Measurements from ENCODE around the gene WDFY2.
A peak's percentile ranks its signal among the peaks of the same experiment; 100 is the strongest.

Gene WDFY2

DNA sequence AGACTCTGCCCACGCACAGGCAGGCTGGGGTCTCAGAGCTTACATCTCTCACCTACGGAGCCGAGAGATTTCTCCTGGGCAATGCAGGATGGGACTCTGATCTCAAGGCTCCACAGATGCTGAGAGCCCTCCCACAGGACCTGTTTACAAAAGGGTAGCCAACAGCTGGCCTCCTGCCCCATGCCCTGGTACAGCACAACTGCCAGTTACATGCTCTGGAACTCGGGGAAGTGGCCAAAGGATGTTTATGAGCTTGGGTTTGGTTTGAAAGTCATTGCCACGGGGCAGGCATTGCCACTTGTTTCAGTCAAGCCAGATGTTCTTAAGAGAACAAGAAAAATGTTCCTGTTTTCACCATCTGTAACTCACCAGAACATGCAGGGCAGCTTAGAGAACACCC lies 216.2 kb downstream of the WDFY2 start:
- DNase-seq (ENCODE audit: low spot score) = no peak

DNA sequence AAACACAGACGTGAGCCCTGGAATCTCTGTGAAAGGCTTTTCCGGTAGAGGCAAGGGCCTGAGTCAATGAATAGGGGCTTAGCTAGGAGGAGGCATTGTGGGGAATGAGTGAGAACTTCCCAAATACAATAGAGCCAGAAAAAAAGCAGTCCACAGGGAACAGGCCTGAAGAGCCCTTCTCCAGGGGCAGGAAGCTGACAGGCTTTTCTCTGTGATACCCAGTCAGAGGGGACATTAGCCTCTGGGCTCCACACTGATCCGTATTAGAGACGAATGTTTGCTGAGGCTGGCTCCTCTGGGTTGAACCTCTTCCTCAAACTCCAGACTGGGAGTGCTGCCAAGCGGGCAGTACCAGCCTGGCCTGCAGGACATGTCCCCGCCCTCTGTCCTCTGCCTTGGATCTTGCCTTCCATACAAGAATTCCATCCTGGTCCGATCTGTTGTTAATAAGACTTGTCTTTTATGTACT lies 217.4 kb downstream of the WDFY2 start:
- DNase-seq (ENCODE audit: low spot score) = peak; percentile 57

DNA sequence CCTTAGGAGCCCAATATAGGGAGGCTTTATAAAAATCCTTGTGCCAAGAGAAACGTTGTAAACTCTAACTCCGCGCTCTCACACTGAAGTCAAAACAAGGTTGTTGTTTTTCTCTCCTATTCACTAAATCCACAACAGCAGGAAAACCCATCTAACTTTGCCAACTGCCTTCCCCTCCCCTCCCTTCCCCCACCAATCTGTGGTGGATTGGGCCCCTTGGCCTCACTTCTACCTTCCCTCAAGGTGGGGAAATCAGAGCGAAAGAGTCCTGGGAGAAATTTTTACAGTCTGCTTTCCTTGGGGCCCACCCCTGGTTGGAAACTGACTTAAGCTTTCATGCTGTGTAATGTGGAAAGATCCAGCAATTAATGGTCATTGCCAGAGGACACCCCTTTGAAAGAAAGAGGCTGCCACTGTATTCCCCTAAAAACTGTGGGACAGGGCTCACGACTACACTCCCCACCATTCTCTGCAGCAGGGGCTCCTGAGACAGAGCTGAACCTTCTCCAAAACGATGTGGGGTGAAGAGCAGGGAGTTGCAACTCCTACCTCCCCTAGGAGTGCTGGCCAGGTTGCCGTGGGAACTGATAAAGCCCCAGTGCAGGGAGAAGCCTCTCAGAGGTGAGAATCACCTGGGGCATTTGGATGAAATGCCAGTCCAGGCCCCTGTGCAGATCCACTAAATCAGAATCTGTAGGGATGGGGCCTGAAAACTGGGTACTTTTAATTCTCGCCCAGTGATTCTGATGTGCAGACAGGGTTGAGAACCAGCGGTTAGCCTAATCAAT lies 218.6 kb downstream of the WDFY2 start:
- no peak for DNase-seq (ENCODE audit: low spot score)

DNA sequence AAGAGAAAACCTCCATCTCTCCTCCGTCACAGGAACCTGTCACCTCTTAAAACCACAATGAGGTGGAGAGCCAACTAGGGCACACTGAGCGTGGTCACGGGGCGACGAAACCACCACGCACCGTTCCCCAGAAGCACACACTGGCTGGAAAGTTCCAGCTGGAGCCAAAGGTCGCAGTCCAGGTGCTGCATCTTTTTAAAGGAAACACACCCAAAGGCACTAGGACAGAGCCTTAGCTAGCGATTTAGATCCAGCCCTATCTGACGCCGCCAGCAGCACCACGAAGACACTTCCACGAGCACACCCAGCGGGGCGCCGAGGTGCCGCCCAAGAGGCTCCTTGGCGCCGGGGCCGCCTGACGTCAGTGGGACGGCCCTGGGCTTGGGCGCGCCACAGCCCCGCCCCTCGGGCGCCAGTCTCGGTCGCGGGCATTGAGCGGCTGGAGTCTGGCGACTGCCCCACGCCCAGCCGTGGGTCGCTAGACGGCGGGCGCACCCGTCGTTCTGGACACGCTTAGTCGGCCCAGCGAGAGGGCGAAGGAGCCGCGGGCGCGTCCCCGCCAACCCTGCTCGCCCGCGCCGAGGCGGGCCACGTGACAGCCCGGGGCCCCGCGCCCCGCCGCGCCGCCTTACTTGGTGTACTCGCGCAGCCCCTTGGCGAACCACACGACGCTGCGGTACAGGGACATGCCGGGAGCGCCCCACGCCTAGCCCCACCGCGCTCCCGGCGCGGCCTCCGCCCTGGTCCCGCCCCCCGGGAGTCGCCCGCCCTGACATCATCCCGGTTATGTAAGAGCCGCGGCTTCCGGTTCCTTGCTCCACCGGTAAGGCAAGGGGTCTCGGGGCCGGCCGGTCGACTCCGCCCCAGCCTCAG lies 219.4 kb downstream of the WDFY2 start, which contains the start of gene DHRS12:
Gene DHRS12, minus strand, starts transcription at position 742 of the 873 bp plus-strand sequence. CDS start 4,504 bp downstream, outside the sequence.
- peak; percentile 86 for DNase-seq (ENCODE audit: low spot score)

DNA sequence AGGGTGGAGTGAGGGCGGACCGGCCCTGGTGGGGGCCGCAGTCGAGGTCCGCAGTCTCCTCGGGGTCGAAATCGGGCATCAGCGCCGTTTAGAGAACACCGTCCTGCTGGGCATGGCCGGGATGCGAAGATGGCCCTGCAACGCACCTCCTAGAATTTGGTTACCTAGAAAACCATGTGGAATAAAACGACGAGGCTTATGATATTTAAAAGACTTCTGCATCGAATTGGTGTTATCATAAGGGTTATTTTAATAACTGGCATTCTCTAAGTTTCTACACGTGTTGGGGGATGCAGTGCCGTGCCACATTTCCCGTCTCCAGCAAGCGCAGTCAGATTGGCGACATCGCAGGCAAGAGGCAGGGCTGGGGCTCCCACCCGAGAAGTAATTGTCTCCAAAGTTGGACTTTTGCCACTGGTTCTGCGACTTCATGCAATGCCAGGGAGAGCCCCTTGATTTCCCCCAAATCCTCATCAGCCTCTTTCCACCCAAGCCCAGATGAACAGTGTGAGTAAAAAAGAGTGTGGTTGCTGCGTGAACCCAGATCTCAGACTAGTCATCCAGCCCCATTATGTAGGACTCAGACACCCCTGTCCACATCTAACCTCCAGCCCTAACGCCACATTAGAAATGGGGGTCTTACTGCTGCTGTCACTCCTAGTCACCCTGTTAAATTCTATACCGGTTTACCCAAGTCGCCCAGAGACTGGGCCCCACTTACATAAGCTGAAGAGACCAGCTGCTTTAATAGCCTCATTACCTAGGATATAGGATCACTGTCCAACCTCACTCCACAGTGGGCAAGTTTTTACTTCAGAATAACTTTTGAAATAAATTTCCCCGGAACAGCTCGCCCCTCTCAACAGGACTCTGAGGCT lies 220.3 kb downstream of the WDFY2 start:
- DNase-seq (ENCODE audit: low spot score) = peak; percentile 31

DNA sequence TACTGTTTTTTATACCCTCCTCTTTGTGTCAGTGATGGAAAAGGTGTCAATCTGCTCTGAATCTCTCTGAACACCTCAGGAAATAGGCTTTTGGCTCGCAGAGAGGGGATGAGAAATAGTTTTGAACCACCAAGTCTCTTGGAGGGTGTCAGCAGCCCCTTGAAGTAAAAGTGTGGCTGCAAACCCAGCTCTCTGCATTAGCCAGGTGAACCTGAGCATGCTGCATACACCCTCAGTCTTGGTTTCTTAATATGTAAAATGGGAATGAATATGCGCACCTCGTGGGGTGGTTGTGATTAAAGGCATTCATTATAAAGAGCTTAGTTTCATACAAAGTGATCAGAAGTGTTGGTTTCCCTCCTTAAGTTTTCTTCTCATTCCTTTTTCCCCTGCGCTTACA lies 221.1 kb downstream of the WDFY2 start:
- no peak for DNase-seq (ENCODE audit: low spot score)

DNA sequence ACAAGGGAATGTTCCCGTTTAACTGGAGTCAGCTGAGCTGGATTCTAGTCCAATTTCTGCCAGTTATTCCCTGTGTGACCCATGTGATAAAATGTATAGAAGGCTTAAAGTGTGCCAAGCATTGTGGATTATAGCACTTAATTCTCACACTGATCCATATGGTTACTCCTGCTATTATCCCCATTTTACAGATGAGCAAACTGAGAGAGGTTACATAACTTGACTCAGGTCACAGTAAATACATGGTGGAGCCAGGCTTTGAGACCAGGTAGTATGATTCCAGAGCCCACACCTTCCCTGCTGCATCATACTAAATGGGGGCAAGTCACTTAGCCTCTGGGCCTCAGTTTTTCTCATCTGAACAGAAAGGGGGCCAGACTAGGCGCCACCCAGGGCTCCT lies 221.7 kb downstream of the WDFY2 start:
- no peak for DNase-seq (ENCODE audit: low spot score)

DNA sequence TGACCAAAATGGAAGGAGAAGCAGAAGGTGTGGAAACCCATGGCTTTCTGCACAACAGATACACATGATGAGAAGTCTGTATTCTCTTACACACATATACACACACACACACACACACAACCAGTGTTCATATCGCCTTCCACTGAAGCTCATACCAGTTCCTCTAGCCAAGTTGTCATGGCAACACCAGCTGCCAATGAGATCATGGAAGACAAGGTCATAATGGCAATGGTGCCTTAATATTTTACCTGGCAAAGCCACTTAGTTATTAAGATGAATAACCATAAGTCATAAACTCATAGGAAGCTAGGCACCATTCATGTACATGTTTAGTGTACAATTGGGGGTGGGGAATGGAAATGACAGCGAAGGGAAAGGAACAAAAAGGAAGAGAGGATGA lies 222.3 kb downstream of the WDFY2 start:
- peak; percentile 20 for DNase-seq (ENCODE audit: low spot score)

DNA sequence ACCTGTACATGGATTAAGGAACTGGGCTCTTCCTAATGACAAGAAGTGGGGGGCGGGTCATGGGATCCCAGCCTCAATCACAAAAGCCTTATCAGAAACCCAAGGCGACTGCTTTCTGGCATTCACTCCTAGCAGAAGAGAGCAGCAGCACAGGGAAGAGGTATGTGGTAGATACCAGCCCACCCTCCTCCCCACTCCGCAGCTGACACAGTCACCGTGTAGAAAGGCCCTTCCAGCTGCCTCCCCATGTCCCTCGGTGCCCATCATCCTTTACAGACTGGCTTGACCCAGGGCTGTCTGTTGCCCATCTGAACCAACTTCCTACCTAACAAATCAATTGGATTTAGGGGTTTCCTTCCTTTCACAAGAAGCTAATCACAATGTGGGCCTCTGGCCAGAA lies 222.8 kb downstream of the WDFY2 start:
- no peak for DNase-seq (ENCODE audit: low spot score)

DNA sequence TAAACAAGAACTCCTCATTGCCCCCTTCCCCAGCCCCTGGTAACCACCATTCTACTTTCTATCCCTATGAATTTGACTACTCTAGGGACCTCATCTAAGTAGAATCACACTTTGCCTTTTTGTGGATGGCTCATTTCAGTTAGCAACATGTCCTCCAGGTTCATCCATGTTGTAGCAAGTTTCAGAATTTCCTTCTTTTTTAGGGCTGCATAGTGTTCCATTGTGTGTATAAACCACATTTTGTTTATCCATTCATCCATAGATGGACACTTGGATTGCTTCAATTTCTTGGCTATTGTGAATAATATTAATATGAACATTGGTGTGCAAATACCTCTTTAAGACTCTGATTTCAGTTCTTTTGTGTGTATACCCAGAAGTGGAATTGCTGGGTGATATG lies 224.5 kb downstream of the WDFY2 start:
- no peak for DNase-seq (ENCODE audit: low spot score)

DNA sequence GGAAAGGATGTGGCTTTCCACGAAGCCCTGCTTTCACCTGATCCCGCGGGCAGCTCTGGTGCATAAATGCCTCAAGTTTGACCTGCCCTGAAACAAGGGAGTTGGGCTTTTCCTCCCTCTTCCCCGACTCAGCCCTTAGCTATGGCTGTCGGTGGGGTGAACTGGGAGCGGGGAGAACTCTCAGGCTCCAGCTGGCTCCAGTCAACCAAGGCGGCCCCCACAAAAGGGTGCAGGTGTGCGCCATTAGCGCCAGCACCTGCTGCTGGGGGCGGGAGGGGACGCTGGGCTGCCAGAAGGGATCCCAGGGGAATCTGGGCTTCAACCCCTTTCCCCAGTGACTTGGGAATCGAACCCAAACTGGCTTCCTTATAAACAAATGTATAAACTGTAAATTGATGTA lies 226.8 kb downstream of the WDFY2 start:
- no peak for DNase-seq (ENCODE audit: low spot score)

DNA sequence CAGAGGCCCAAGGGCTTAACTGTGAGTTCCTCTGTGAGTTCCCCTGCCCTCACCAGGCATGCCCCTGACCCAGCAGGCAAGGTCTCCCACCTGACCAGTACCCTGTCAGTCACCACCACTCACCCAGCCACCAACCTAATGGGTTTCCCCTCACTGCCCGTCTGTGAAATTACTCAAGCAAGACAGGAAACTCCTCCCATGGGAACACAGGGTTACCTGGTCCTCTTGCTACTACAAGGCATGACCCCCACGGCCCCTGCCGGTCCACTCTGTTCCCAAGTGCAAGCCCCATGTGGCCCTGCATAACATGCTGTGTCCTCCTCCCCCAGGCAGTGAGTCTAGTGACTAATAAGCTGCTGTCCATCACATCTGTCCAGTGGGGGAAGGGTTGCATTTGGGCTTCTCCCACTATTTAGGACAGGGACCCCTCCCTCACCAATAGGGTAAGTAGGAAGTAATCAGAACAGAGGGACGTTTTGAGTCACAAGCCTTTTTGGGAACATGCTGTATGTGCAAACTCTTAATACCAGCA lies 227.7 kb downstream of the WDFY2 start:
- no peak for DNase-seq (ENCODE audit: low spot score)

DNA sequence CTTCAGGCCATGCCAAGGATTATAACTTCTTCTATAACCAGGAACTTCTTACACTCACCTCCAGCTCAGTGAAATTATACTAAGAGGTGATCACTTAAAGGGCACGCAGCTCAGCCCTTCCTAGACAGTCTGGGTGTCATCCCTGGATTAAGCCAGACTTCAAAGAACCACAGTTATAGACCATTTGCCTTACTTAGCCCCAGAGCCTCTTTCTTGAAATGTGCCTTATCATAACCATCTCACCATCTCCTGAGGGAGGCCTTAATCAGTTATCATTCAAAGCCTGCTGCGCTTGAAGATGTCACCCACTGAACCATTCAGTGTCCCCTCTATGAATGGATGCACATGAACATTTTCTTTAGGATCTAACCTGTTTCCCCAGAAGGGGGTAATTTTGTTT lies 229.8 kb downstream of the WDFY2 start:
- no peak for DNase-seq (ENCODE audit: low spot score)

DNA sequence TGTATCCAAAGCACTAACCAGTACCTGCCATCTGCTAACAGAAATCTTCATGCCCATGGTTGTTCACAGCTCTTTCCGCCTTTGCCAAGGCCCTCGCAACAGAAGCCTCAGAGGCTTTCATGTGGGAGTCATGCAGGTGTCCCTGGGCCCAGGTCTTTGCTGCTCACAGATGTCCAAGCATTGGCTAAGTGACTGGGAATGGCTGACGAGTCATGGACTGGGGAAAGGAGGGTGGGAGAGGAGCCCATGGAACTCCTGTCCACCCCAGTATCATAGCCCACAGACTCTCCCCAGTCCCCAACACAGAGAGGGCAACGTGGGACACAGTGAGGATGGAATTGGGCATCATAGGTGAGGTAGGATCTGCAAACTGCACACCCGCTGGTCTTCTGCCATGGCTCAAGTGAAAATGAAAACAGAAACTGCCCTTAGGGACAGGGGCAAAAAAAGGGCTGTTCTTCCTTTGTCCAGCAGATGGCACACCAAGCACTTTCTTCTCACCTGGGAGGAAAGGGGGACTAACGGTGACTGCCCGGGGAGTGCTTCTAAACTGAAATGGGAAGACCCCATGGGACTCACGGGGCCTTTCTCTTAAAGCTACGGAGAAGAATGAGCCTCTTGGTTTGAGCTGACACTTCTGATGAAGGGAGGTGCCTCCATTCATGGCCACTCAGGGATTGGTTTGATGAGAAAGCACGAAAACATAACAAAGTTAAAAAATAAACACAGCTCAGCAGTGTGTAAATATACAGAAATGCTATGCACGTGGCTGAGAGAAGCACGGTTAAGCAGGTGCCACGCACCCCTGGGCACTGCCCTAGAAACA lies 230.8 kb downstream of the WDFY2 start:
- DNase-seq (ENCODE audit: low spot score) = peak; percentile 37

DNA sequence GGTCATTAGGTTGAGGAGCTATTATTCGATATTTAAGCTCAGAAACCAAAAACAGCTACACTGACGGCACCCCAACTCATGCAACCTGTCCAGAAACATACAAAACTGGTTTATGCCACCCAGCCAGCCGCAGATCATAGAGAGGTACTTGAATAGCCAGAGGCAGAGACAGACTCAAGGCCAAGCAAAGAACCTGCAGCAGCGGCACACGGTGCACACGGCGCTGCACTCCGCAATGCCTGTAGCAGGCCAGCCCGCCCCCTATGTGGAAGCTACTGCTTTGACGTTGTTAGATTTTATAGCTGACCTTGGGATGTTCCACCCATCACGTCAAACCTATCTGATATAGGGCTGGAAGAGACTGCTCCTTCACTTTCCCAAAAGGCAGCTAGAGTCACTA lies 231.6 kb downstream of the WDFY2 start:
- DNase-seq (ENCODE audit: low spot score) = no peak

DNA sequence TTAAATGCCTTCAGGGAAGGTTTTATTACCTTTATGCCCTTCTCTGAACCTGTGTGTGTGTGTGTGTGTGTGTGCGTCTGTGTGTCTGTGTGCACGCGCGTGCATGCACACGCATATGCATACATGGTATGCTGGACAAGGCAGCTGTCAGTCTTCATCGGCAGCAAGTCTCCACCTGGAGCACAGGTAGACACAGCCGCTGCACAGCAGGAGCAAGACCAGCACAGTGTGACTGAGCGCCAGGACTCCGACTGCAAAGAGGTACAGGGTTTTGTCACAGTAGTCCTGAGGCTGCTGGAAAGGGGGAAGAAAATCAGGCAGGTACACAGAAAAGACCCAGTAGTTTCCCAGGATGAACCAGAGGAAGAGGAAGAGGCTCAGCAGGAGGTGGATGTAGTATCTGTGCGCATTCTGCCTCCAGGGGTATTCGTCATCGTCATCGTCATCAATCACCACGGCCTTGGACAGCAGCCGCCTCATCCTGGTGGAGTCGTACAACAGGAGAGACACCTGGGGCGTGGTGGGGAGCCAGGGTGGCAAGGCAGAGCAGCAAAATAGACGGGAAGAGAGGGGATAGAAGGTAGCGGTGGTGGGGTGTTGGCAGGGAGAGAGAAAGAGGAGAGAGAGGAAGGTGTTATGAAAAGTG lies 232.5 kb downstream of the WDFY2 start:
- no peak for DNase-seq (ENCODE audit: low spot score)

All from kidney capillary endothelial cell (primary cell).